PC-9 (cell line): ENCODE measurements around the gene RMI1. TPM values are rescaled to one million over a fixed set of nuclear protein-coding genes. Genes with fewer than 3 reads are reported as not detected.
"Not testable (repeated sequence)": the region's sequence is repeated elsewhere in the genome, so short reads cannot be mapped to it uniquely, and the experiment has no call there.

Experiments used
- BruUV-seq: library from RNA; stranded (reverse); fragments of 400-500 nt; replicated peaks from 2 replicates; lab custom pipeline; 2021; lab: Mats Ljungman, UMichigan
- CTCF ChIA-PET: fragments of 300-600 bp; sonication (Branson Sonifier 250); formaldehyde crosslinking; loops from one replicate; lab custom pipeline; 2022; ENCODE audit warnings: antibody characterized with exemption; lab: Charles Lee
- POLR2A ChIA-PET: fragments of 300-600 bp; sonication (Branson Sonifier 250); formaldehyde crosslinking; loops from one replicate; lab custom pipeline; 2022; ENCODE audit warnings: antibody characterized with exemption; ENCODE audit not compliant: unreplicated experiment; lab: Charles Lee
- DNase-seq, 2 experiments: peaks; one replicate each; pipeline versions ENCODE4 v3.0.0 to v3.0.0-alpha.2; 2015 to 2022; ENCODE audit warnings: mixed read lengths in 1 of 2
- H2AFZ ChIP-seq: fragments of 200-600 bp; sonication (generic); 2 replicates; pipeline ENCODE4 v1.8.1; 2017; ENCODE audit warnings: antibody characterized with exemption
- H3F3A ChIP-seq: fragments of 200-600 bp; sonication (generic); 2 replicates; pipeline ENCODE4 v1.8.1; 2017; ENCODE audit warnings: antibody characterized with exemption, mild to moderate bottlenecking, low read depth; ENCODE audit not compliant: insufficient read depth
- H3K27ac ChIP-seq: fragments of 200-600 bp; sonication (generic); 2 replicates; pipeline ENCODE4 v1.6.1; 2016; ENCODE audit warnings: mixed run types
- H3K27me3 ChIP-seq: fragments of 200-600 bp; sonication (generic); 2 replicates; pipeline ENCODE4 v1.6.1; 2016; ENCODE audit warnings: low read depth, mixed run types; ENCODE audit not compliant: insufficient read depth
- H3K36me3 ChIP-seq: fragments of 200-600 bp; sonication (generic); 2 replicates; pipeline ENCODE4 v1.6.1; 2016; ENCODE audit warnings: low read depth, mixed run types
- H3K4me1 ChIP-seq: fragments of 200-600 bp; sonication (generic); replicated peaks from 2 replicates; pipeline ENCODE4 v1.6.1; 2016; ENCODE audit warnings: mixed run types; ENCODE audit not compliant: insufficient read depth
- H3K4me2 ChIP-seq: fragments of 200-600 bp; sonication (generic); 2 replicates; pipeline ENCODE4 v1.6.1; 2017; ENCODE audit warnings: mixed run types
- H3K4me3 ChIP-seq: fragments of 200-600 bp; sonication (generic); 2 replicates; pipeline ENCODE4 v1.6.1; 2016; ENCODE audit warnings: mixed run types
- H3K79me2 ChIP-seq: fragments of 200-600 bp; sonication (generic); 2 replicates; pipeline ENCODE4 v1.6.1; 2017; ENCODE audit warnings: low read depth, mixed run types
- H3K9me2 ChIP-seq: fragments of 200-600 bp; sonication (generic); 2 replicates; pipeline ENCODE4 v1.8.1; 2017; ENCODE audit warnings: mild to moderate bottlenecking; ENCODE audit not compliant: insufficient read depth
- H3K9me3 ChIP-seq: fragments of 200-600 bp; sonication (generic); 2 replicates; pipeline ENCODE4 v1.8.1; 2016; ENCODE audit warnings: low read depth; ENCODE audit not compliant: insufficient read depth
- H4K20me1 ChIP-seq: fragments of 200-600 bp; sonication (generic); 2 replicates; pipeline ENCODE4 v1.8.1; 2017; ENCODE audit not compliant: insufficient read depth
- CTCF ChIP-seq: fragments of 200-600 bp; sonication (generic); conservative IDR thresholded peaks from 2 replicates; pipeline ENCODE4 v1.6.1; 2017; ENCODE audit warnings: mixed run types, antibody characterized with exemption, mild to moderate bottlenecking, moderate library complexity
- EZH2 ChIP-seq: fragments of 200-600 bp; sonication (generic); IDR thresholded peaks from 2 replicates; pipeline ENCODE4 v1.8.0; 2017; ENCODE audit warnings: antibody characterized with exemption, low read depth
- intact Hi-C: fragments of 100-400 bp; cut with micrococcal nuclease; formaldehyde crosslinking; loops from one replicate; pipeline ENCODE4 v1.10.0; 2022; ENCODE audit not compliant: unreplicated experiment
- microRNA-seq: library from miRNA; unstranded; fragments of <30 nt; microRNA quantifications from one replicate; pipeline ENCODE4 v1.2.0, GENCODE V29; 2021; ENCODE audit warnings: borderline number of aligned reads, borderline replicate concordance
- total RNA-seq: library from RNA; stranded (reverse); gene quantifications from 2 replicates; pipeline ENCODE4 v1.2.3, GENCODE V29; 2021

Gene RMI1
- total RNA-seq, 1 experiment from 2014 or later = 19.2 TPM

- no peak for DNase-seq
- Histone ChIP-seq H3K79me2 (no peaks in the 10 kb centered on the region), H3K9me2 (0 out of 2 replicates have a peak, but pooled peaks cover 5% of the 10 kb centered on the region), H3K27me3 (no peaks in the 10 kb centered on the region), H3K4me2 (no peak overlapping the region), H2AFZ (no peak overlapping the region), H3K9me3 (peaks cover 3% of the 10 kb centered on the region), H3K27ac (no peak overlapping the region), H3F3A (no peaks in the 10 kb centered on the region), H3K4me3 (no peak overlapping the region), H3K4me1 (no peaks in the 10 kb centered on the region), H3K36me3 (no peaks in the 10 kb centered on the region), H4K20me1 (no peaks in the 10 kb centered on the region)
- no peak for TF ChIP-seq EZH2
- TF ChIP-seq CTCF = no peak
- intact Hi-C loops = no loop called here
- BruUV-seq = no TSS peak
- CTCF ChIA-PET = no interaction called here
- POLR2A ChIA-PET = no interaction called here
These were observed 50.9 kb downstream of the RMI1 start for GRCh38 chr9:84031534-84031933.

GRCh38 chr9:84041857-84042256, 61.3 kb downstream of the RMI1 start:
- H3F3A ChIP-seq, H3K79me2 ChIP-seq, POLR2A ChIA-PET, CTCF ChIA-PET, H3K27ac ChIP-seq, intact Hi-C loops, H3K9me3 ChIP-seq, H3K27me3 ChIP-seq, H3K4me3 ChIP-seq, DNase-seq, H4K20me1 ChIP-seq, H3K36me3 ChIP-seq, H2AFZ ChIP-seq, H3K4me1 ChIP-seq, BruUV-seq, H3K4me2 ChIP-seq, H3K9me2 ChIP-seq: not testable (repeated sequence)

- Histone ChIP-seq H3K4me1 (no peaks in the 10 kb centered on the region), H3K27me3 (no peaks in the 10 kb centered on the region), H3K4me3 (no peak overlapping the region), H3K4me2 (no peak overlapping the region), H3K79me2 (no peaks in the 10 kb centered on the region), H3K36me3 (no peaks in the 10 kb centered on the region), H3K27ac (no peak overlapping the region), H4K20me1 (no peaks in the 10 kb centered on the region), H3K9me2 (no peaks in the 10 kb centered on the region), H2AFZ (no peak overlapping the region), H3K9me3 (peaks cover 3% of the 10 kb centered on the region; the same call in 1 of the 2 replicates), H3F3A (no peaks in the 10 kb centered on the region)
- no peak for TF ChIP-seq CTCF
- TF ChIP-seq EZH2 = no peak
- intact Hi-C loops = no loop called here
- ChIA-PET POLR2A (no interaction called here), CTCF (no interaction called here)
- no peak for DNase-seq
- BruUV-seq = no TSS peak
These were observed 65.0 kb downstream of the RMI1 start for GRCh38 chr9:84045481-84046097.

Small RNAs within 50 kb of the gene (microRNA-seq; reads per million reads assigned to microRNA genes)
- gene MIR7-1 = 326 reads per million, percentile 63 among the genes with 10 or more reads in this experiment

Other genes with a start within 250 kb of the RMI1 start
- 4.6 and 4.8 TPM in 2 replicates for gene GKAP1, start 163.0 kb upstream of the RMI1 start, total RNA-seq
- gene KIF27, start 59.4 kb upstream of the RMI1 start, total RNA-seq = 9.0 and 13.3 TPM in 2 replicates
- gene HNRNPK, start 590 bp upstream of the RMI1 start, total RNA-seq = 403 and 583 TPM in 2 replicates